Measurements from ENCODE around the gene MIEF1.

The MIEF1 gene

GRCh38 chr22:39532215-39533073, 30.4 kb downstream of the MIEF1 start, which contains the start of gene RPS19BP1:
Gene RPS19BP1, minus strand, starts transcription at chr22:39532748. Its CDS starts 10 bp downstream, at chr22:39532738.
- DNase-seq, result peak; percentile 99

- DNase-seq, result no peak
Observed at GRCh38 chr22:39534092-39534506, 32.0 kb downstream of the MIEF1 start.

- DNase-seq, result peak; percentile 59 to 74
Observed at GRCh38 chr22:39534591-39535356, 32.7 kb downstream of the MIEF1 start.

GRCh38 chr22:39535357-39535725, 33.3 kb downstream of the MIEF1 start:
- no peak for DNase-seq

GRCh38 chr22:39535831-39536449, 33.9 kb downstream of the MIEF1 start:
- no peak for DNase-seq

- DNase-seq, result no peak
Observed at GRCh38 chr22:39536711-39537110, 34.6 kb downstream of the MIEF1 start.

GRCh38 chr22:39537975-39538374, 35.9 kb downstream of the MIEF1 start:
- DNase-seq, result no peak

GRCh38 chr22:39543095-39543494, 41.0 kb downstream of the MIEF1 start:
- DNase-seq, result peak in 1 of 2 experiments; percentile 34

- DNase-seq, result no peak
Observed at GRCh38 chr22:39545386-39546365, 43.6 kb downstream of the MIEF1 start.

- DNase-seq, result no peak
Observed at GRCh38 chr22:39546889-39547586, 44.9 kb downstream of the MIEF1 start.

- no peak for DNase-seq
Observed at GRCh38 chr22:39547587-39547947, 45.5 kb downstream of the MIEF1 start.

GRCh38 chr22:39553429-39553828, 51.3 kb downstream of the MIEF1 start:
- no peak for DNase-seq

GRCh38 chr22:39554151-39554550, 52.1 kb downstream of the MIEF1 start:
- no peak for DNase-seq

GRCh38 chr22:39556970-39557841, 55.1 kb downstream of the MIEF1 start:
- DNase-seq, result no peak

GRCh38 chr22:39558254-39558727, 56.2 kb downstream of the MIEF1 start:
- DNase-seq, result no peak

GRCh38 chr22:39558950-39559349, 56.9 kb downstream of the MIEF1 start:
- no peak for DNase-seq

- peak in 1 of 2 experiments; percentile 45 for DNase-seq
Observed at GRCh38 chr22:39559456-39560105, 57.5 kb downstream of the MIEF1 start.

GRCh38 chr22:39560127-39560526, 58.0 kb downstream of the MIEF1 start:
- no peak for DNase-seq

GRCh38 chr22:39562839-39563489, 60.9 kb downstream of the MIEF1 start:
- no peak for DNase-seq
